ENCODE results near the gene TGIF1.

Gene TGIF1

GRCh38 chr18:3482258-3482657 lies 32.3 kb downstream of the TGIF1 start:
- no peak for DNase-seq (ENCODE audit: low read depth in 2 of 2)

- DNase-seq (ENCODE audit: low read depth in 2 of 2): no peak
These were observed 35.5 kb downstream of the TGIF1 start for GRCh38 chr18:3485153-3486149.

- DNase-seq (ENCODE audit: low read depth in 2 of 2): no peak
These were observed 36.5 kb downstream of the TGIF1 start for GRCh38 chr18:3486512-3486911.

GRCh38 chr18:3489462-3489861 lies 39.5 kb downstream of the TGIF1 start:
- DNase-seq (ENCODE audit: low read depth in 2 of 2): no peak

GRCh38 chr18:3491981-3492555 lies 42.1 kb downstream of the TGIF1 start:
- DNase-seq (ENCODE audit: low read depth in 2 of 2): no peak

- no peak for DNase-seq (ENCODE audit: low read depth in 2 of 2)
These were observed 42.7 kb downstream of the TGIF1 start for GRCh38 chr18:3492721-3493120.

GRCh38 chr18:3493501-3494244 lies 43.7 kb downstream of the TGIF1 start:
- no peak for DNase-seq (ENCODE audit: low read depth in 2 of 2)

GRCh38 chr18:3494245-3494526 lies 44.2 kb downstream of the TGIF1 start:
- no peak for DNase-seq (ENCODE audit: low read depth in 2 of 2)

GRCh38 chr18:3494569-3494968 lies 44.6 kb downstream of the TGIF1 start:
- no peak for DNase-seq (ENCODE audit: low read depth in 2 of 2)

GRCh38 chr18:3495691-3496430 lies 45.9 kb downstream of the TGIF1 start:
- DNase-seq (ENCODE audit: low read depth in 2 of 2): no peak

GRCh38 chr18:3498698-3499471 lies 48.9 kb downstream of the TGIF1 start:
- no peak for DNase-seq (ENCODE audit: low read depth in 2 of 2)

- DNase-seq (ENCODE audit: low read depth in 2 of 2): no peak
These were observed 49.5 kb downstream of the TGIF1 start for GRCh38 chr18:3499501-3499900.

- DNase-seq (ENCODE audit: low read depth in 2 of 2): no peak
These were observed 50.0 kb downstream of the TGIF1 start for GRCh38 chr18:3500016-3500415.

GRCh38 chr18:3502650-3503049 lies 52.7 kb downstream of the TGIF1 start:
- no peak for DNase-seq (ENCODE audit: low read depth in 2 of 2)

GRCh38 chr18:3504637-3505036 lies 54.7 kb downstream of the TGIF1 start:
- DNase-seq (ENCODE audit: low read depth in 2 of 2): no peak

GRCh38 chr18:3508576-3509549 lies 58.9 kb downstream of the TGIF1 start:
- DNase-seq (ENCODE audit: low read depth in 2 of 2): no peak
